Thyroid gland (tissue), 4 donors: ENCODE data around the gene KIRREL3. TPM values are rescaled to one million over a fixed set of nuclear protein-coding genes. Genes with fewer than 3 reads are reported as not detected.

Experiments
- DNase-seq, 2 donors: peaks; one replicate each; pipeline ENCODE4 v3.0.0-alpha.2; 2019
- H3K27ac ChIP-seq, 3 donors: fragments of 200-600 bp; sonication (generic); 1 replicate in 2 of 3; 2 replicates in 1 of 3; pipeline ENCODE4 v1.5.1; 2016 to 2019; ENCODE audit warnings: mild to moderate bottlenecking in 1 of 3, moderate library complexity in 1 of 3
- H3K27me3 ChIP-seq: fragments of 200-600 bp; sonication (generic); one replicate; pipeline ENCODE4 v1.5.1; 2019
- H3K36me3 ChIP-seq, 2 donors: fragments of 200-600 bp; sonication (generic); one replicate each; pipeline ENCODE4 v1.5.1; 2016 to 2019
- H3K4me1 ChIP-seq, 2 donors: fragments of 200-600 bp; sonication (generic); one replicate each; pipeline ENCODE4 v1.5.1; 2017 to 2019
- H3K4me3 ChIP-seq, 3 donors: fragments of 200-600 bp; sonication (generic); replicated peaks in 1 of 3; 1 replicate in 2 of 3; 2 replicates in 1 of 3; pipeline ENCODE4 v1.5.1; 2016; ENCODE audit warnings: mild to moderate bottlenecking in 1 of 3
- H3K9me3 ChIP-seq: fragments of 200-600 bp; sonication (generic); one replicate; pipeline ENCODE4 v1.5.1; 2017
- POLR2A ChIP-seq, 2 donors: fragments of 450-650 bp; IDR thresholded peaks; one replicate each; pipeline ENCODE4 v1.6.1; 2017; ENCODE audit warnings: antibody characterized with exemption in 2 of 2, mild to moderate bottlenecking in 2 of 2, moderate library complexity in 1 of 2
- WGBS, 2 donors: methylation state at CpG; one replicate each; pipeline ENCODE4 v1.1.5; 2017; 5-methylcytosine and 5-hydroxymethylcytosine counted together
- intact Hi-C: fragments of 100-400 bp; cut with DNase I; formaldehyde crosslinking; loops from one replicate; pipeline ENCODE4 v1.15.1; 2023
- total RNA-seq, 4 donors: library from RNA; depleted of rRNA; stranded (reverse); fragments of >200 nt; gene quantifications; one replicate each; pipeline ENCODE4 v1.2.3, GENCODE V29; 2016
- TF ChIP-seq, protein P1 (sequence below), 6 experiments: fragments of 200-600 bp in 3 of 6; fragments of 450-650 bp in 3 of 6; sonication (generic) in 3 of 6; IDR thresholded peaks; one replicate each; pipeline ENCODE4 v1.5.1; 2016 to 2019; ENCODE audit warnings: antibody characterized with exemption in 6 of 6, mild to moderate bottlenecking in 2 of 6, inconsistent platforms in 1 of 6, moderate library complexity in 1 of 6

The KIRREL3 gene
- total RNA-seq, 4 donors from 2014 or later = 0.78 TPM; not detected in 3

GRCh38 chr11:126438691-126439090, 561.9 kb downstream of the KIRREL3 start:
- WGBS, 2 donors = 58 to 81% methylated on average over 5 of the region's 5 CpGs
- intact Hi-C loops = no loop called here

GRCh38 chr11:126438272-126438671, 562.3 kb downstream of the KIRREL3 start:
- Histone ChIP-seq H3K27ac (no peak overlapping the region), H3K36me3 (no peaks in the 10 kb centered on the region), H3K27me3 (no peaks in the 10 kb centered on the region), H3K9me3 (no peaks in the 10 kb centered on the region), H3K4me3 (no peak overlapping the region), H3K4me1 (peaks cover 0 to 11% of the 10 kb centered on the region in 2 donors)
- TF ChIP-seq POLR2A (IDR thresholded peaks at IDR 0.05) = no peak
- TF ChIP-seq, protein P1, sequence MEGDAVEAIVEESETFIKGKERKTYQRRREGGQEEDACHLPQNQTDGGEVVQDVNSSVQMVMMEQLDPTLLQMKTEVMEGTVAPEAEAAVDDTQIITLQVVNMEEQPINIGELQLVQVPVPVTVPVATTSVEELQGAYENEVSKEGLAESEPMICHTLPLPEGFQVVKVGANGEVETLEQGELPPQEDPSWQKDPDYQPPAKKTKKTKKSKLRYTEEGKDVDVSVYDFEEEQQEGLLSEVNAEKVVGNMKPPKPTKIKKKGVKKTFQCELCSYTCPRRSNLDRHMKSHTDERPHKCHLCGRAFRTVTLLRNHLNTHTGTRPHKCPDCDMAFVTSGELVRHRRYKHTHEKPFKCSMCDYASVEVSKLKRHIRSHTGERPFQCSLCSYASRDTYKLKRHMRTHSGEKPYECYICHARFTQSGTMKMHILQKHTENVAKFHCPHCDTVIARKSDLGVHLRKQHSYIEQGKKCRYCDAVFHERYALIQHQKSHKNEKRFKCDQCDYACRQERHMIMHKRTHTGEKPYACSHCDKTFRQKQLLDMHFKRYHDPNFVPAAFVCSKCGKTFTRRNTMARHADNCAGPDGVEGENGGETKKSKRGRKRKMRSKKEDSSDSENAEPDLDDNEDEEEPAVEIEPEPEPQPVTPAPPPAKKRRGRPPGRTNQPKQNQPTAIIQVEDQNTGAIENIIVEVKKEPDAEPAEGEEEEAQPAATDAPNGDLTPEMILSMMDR (IDR thresholded peaks at IDR 0.05) = no peak
- DNase-seq = no peak
- 67 to 72% methylated on average over 9 of the region's 9 CpGs for WGBS, 2 donors
- intact Hi-C loops = no loop called here

More at GRCh38 chr11:126438691-126439090, 561.9 kb downstream of the KIRREL3 start:
- Histone ChIP-seq H3K9me3 (no peaks in the 10 kb centered on the region), H3K27ac (no peak overlapping the region), H3K4me1 (peaks cover 0 to 11% of the 10 kb centered on the region in 2 donors), H3K4me3 (no peak overlapping the region), H3K36me3 (no peaks in the 10 kb centered on the region), H3K27me3 (no peaks in the 10 kb centered on the region)
- no peak for DNase-seq
- TF ChIP-seq POLR2A (IDR thresholded peaks at IDR 0.05) = no peak
- TF ChIP-seq, protein P1 (IDR thresholded peaks at IDR 0.05) = no peak

- Histone ChIP-seq H3K27me3 (no peaks in the 10 kb centered on the region), H3K27ac (no peak overlapping the region), H3K4me1 (peaks cover 0 to 11% of the 10 kb centered on the region in 2 donors), H3K36me3 (no peaks in the 10 kb centered on the region), H3K4me3 (no peak overlapping the region), H3K9me3 (no peaks in the 10 kb centered on the region)
- 96 to 99% methylated on average over 5 of the region's 5 CpGs for WGBS, 2 donors
- TF ChIP-seq POLR2A (IDR thresholded peaks at IDR 0.05) = no peak
- intact Hi-C loops = no loop called here
- DNase-seq = no peak
Measured at GRCh38 chr11:126437731-126438130, 562.8 kb downstream of the KIRREL3 start.

- Histone ChIP-seq H3K36me3 (no peaks in the 10 kb centered on the region), H3K4me1 (peaks cover 0 to 19% of the 10 kb centered on the region in 2 donors), H3K27ac (no peak overlapping the region), H3K9me3 (no peaks in the 10 kb centered on the region), H3K27me3 (no peaks in the 10 kb centered on the region), H3K4me3 (no peak overlapping the region)
- TF ChIP-seq, protein P1 (IDR thresholded peaks at IDR 0.05) = no peak
- TF ChIP-seq POLR2A (IDR thresholded peaks at IDR 0.05) = no peak
- DNase-seq = no peak
- 89 to 90% methylated on average over 5 to 6 of the region's 7 CpGs for WGBS, 2 donors
- intact Hi-C loops = no loop called here
Measured at GRCh38 chr11:126436209-126436755, 564.3 kb downstream of the KIRREL3 start.

DNA sequence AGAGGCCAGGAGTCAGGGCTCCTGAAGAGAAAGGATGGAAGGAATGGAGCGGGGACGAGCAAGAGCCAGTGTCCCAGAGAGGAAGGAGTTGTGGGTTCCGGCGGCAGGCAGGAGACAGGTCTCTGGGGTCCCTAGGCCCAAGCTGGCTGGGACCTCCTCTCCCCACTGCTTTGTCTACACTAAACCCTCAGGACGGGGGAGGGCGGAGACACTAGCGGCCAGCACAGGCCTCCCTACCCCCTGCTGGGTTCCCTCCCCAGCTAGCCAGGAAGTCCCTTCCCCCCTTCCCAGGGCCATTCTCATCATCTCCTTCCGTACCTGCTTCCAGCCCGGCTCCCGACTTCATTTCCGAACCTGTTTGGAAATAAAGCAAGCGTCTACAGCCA, 565.6 kb downstream of the KIRREL3 start:
- no peak for DNase-seq
- no peaks in the 10 kb centered on the region for H3K36me3 ChIP-seq
- H3K4me1 ChIP-seq = peaks cover 0 to 10% of the 10 kb centered on the region in 2 donors
- TF ChIP-seq, protein P1 (IDR thresholded peaks at IDR 0.05) = no peak
- no peak for TF ChIP-seq POLR2A (IDR thresholded peaks at IDR 0.05)
- intact Hi-C loops = no loop called here
- H3K27me3 ChIP-seq = no peaks in the 10 kb centered on the region
- 81 to 86% methylated on average over 12 of the region's 12 CpGs for WGBS, 2 donors
- no peak overlapping the region for H3K27ac ChIP-seq
- no peak overlapping the region for H3K4me3 ChIP-seq
- no peaks in the 10 kb centered on the region for H3K9me3 ChIP-seq
